ENCODE results near the gene TOMM34.

- TF ChIP-seq CTCF (IDR thresholded peaks at IDR 0.05) (no peak), POLR2AphosphoS5 (IDR thresholded peaks at IDR 0.05; ENCODE audit: insufficient read depth in 1 of 2, low read depth in 1 of 2) (no peak), POLR2A (IDR thresholded peaks at IDR 0.05) (no peak)
Measured at GRCh38 chr20:44901974-44902373, 58.2 kb downstream of the TOMM34 start.
